IMR-90 (cell line): Measurements from ENCODE around the gene CLDN18. TPM values are rescaled to one million over a fixed set of nuclear protein-coding genes. Genes with fewer than 3 reads are reported as not detected.

ENCODE experiments used
- ATAC-seq: fragments of 200-7000 bp; cut with Tn5 transposase; 2 replicates; pipeline ENCODE4 v1.9.1; 2020; ENCODE audit warnings: low read depth, mild to moderate bottlenecking, moderate library complexity
- BruUV-seq: library from RNA; stranded (reverse); fragments of 400-500 nt; replicated peaks from 2 replicates; lab custom pipeline; 2021; lab: Mats Ljungman, UMichigan
- CTCF ChIA-PET: fragments of 300-600 bp; formaldehyde crosslinking; extraction: SDS; loops from one replicate; lab custom pipeline; 2021; ENCODE audit warnings: antibody characterized with exemption; lab: Yijun Ruan, JAX
- POLR2A ChIA-PET: fragments of 300-600 bp; sonication (Branson Sonifier 250); formaldehyde crosslinking; loops from one replicate; lab custom pipeline; 2022; ENCODE audit warnings: antibody characterized with exemption; ENCODE audit not compliant: unreplicated experiment; lab: Charles Lee
- DNase-seq: peaks from one replicate; pipeline ENCODE4 v3.0.0; 2013
- H2AFZ ChIP-seq: replicated peaks from 2 replicates; pipeline ENCODE3; 2013; ENCODE audit warnings: low read length, mild to moderate bottlenecking; ENCODE audit not compliant: poor library complexity
- H2AK5ac ChIP-seq: 2 replicates; pipeline ENCODE4 v1.6.1; 2013; ENCODE audit warnings: low read depth, low read length, inconsistent platforms
- H2AK9ac ChIP-seq: replicated peaks from 2 replicates; pipeline ENCODE3; 2013; ENCODE audit warnings: mild to moderate bottlenecking, low read depth, low read length, moderate library complexity; ENCODE audit not compliant: poor library complexity
- H2BK120ac ChIP-seq: 2 replicates; pipeline ENCODE4 v1.6.1; 2013; ENCODE audit warnings: low read depth, low read length, inconsistent platforms
- H2BK15ac ChIP-seq: 3 replicates; pipeline ENCODE4 v1.6.1; 2013; ENCODE audit warnings: low read depth, low read length, inconsistent platforms
- H2BK20ac ChIP-seq: 2 replicates; pipeline ENCODE4 v1.6.1; 2013; ENCODE audit warnings: low read depth, mild to moderate bottlenecking, inconsistent platforms, low read length, moderate library complexity
- H2BK5ac ChIP-seq: 2 replicates; pipeline ENCODE4 v1.6.1; 2013; ENCODE audit warnings: mild to moderate bottlenecking, low read depth, low read length, inconsistent platforms; ENCODE audit not compliant: poor library complexity, severe bottlenecking
- H3K14ac ChIP-seq: replicated peaks from 2 replicates; pipeline ENCODE4 v1.6.1; 2013; ENCODE audit warnings: low read depth, low read length, inconsistent platforms
- H3K18ac ChIP-seq: 2 replicates; pipeline ENCODE4 v1.6.1; 2013; ENCODE audit warnings: low read depth, low read length, control low read depth
- H3K23ac ChIP-seq: 2 replicates; pipeline ENCODE4 v1.6.1; 2013; ENCODE audit warnings: low read depth, low read length, inconsistent platforms
- H3K27ac ChIP-seq: 2 replicates; pipeline ENCODE4 v1.5.1; 2013; ENCODE audit warnings: mild to moderate bottlenecking, control low read depth, low read length; ENCODE audit not compliant: insufficient read depth
- H3K27me3 ChIP-seq: 2 replicates; pipeline ENCODE4 v1.6.1; 2013; ENCODE audit warnings: low read length; ENCODE audit not compliant: control insufficient read depth, insufficient read depth
- H3K36me3 ChIP-seq: 2 replicates; pipeline ENCODE4 v1.6.1; 2013; ENCODE audit warnings: low read length, mixed read lengths; ENCODE audit not compliant: control insufficient read depth, insufficient read depth
- H3K4ac ChIP-seq: 2 replicates; pipeline ENCODE4 v1.6.1; 2013; ENCODE audit warnings: low read depth, low read length, inconsistent platforms
- H3K4me1 ChIP-seq: 2 replicates; pipeline ENCODE4 v1.6.1; 2013; ENCODE audit warnings: low read length, mixed read lengths; ENCODE audit not compliant: control insufficient read depth, insufficient read depth
- H3K4me2 ChIP-seq: 2 replicates; pipeline ENCODE4 v1.6.1; 2013; ENCODE audit warnings: low read depth, mild to moderate bottlenecking, control low read depth, low read length, moderate library complexity
- H3K4me3 ChIP-seq: 2 replicates; pipeline ENCODE4 v1.5.1; 2013; ENCODE audit warnings: low read depth, mild to moderate bottlenecking, control low read depth, low read length, moderate library complexity; ENCODE audit not compliant: insufficient read depth
- H3K56ac ChIP-seq: 2 replicates; pipeline ENCODE4 v1.6.1; 2013; ENCODE audit warnings: low read length, inconsistent platforms; ENCODE audit not compliant: insufficient read depth; ENCODE audit errors: extremely low read depth
- H3K79me1 ChIP-seq, 2 experiments: 2 replicates each; pipeline ENCODE4 v1.6.1; 2013; ENCODE audit warnings: low read length in 2 of 2, inconsistent platforms in 1 of 2, low read depth in 1 of 2
- H3K9ac ChIP-seq: 2 replicates; pipeline ENCODE4 v1.6.1; 2013; ENCODE audit warnings: low read depth, low read length, control low read depth
- H3K9me1 ChIP-seq: 2 replicates; pipeline ENCODE4 v1.6.1; 2013; ENCODE audit warnings: low read length, inconsistent platforms; ENCODE audit not compliant: insufficient read depth
- H3K9me3 ChIP-seq: 2 replicates; pipeline ENCODE4 v1.6.1; 2013; ENCODE audit warnings: low read length; ENCODE audit not compliant: control insufficient read depth, insufficient read depth
- H4K20me1 ChIP-seq: 2 replicates; pipeline ENCODE4 v1.6.1; 2013; ENCODE audit warnings: low read length, inconsistent platforms; ENCODE audit not compliant: insufficient read depth
- H4K5ac ChIP-seq: 2 replicates; pipeline ENCODE4 v1.6.1; 2013; ENCODE audit warnings: mild to moderate bottlenecking, low read depth, low read length, control low read depth
- H4K8ac ChIP-seq, 2 experiments: 2 replicates each; pipeline ENCODE4 v1.6.1; 2013; ENCODE audit warnings: low read depth in 2 of 2, low read length in 2 of 2, control low read depth in 1 of 2, inconsistent platforms in 1 of 2
- H4K91ac ChIP-seq: 2 replicates; pipeline ENCODE4 v1.6.1; 2013; ENCODE audit warnings: low read depth, low read length, inconsistent platforms; ENCODE audit not compliant: insufficient read depth
- BHLHE40 ChIP-seq: fragments of 150-350 bp; IDR thresholded peaks from 2 replicates; pipeline ENCODE4 v1.6.1; 2016; ENCODE audit warnings: mild to moderate bottlenecking, low read depth, low read length
- CEBPB ChIP-seq: IDR thresholded peaks from 2 replicates; pipeline ENCODE4 v1.6.1; 2012; ENCODE audit warnings: low read depth, low read length, improper control_type of control experiment
- CHD1 ChIP-seq: IDR thresholded peaks from 2 replicates; pipeline ENCODE4 v1.6.1; 2012; ENCODE audit warnings: low read depth, low read length, improper control_type of control experiment
- CTCF ChIP-seq: conservative IDR thresholded peaks from 2 replicates; pipeline ENCODE4 v1.5.1; 2012; ENCODE audit warnings: mild to moderate bottlenecking, low read depth, low read length, improper control_type of control experiment
- ELK1 ChIP-seq: fragments of 150-350 bp; IDR thresholded peaks from 2 replicates; pipeline ENCODE4 v1.6.1; 2016; ENCODE audit warnings: low read depth, mild to moderate bottlenecking, low read length, moderate library complexity, borderline replicate concordance
- FOS ChIP-seq: fragments of 150-350 bp; IDR thresholded peaks from 2 replicates; pipeline ENCODE4 v1.6.1; 2016; ENCODE audit warnings: low read depth, low read length
- MAFK ChIP-seq: IDR thresholded peaks from 2 replicates; pipeline ENCODE4 v1.6.1; 2012; ENCODE audit warnings: low read depth, low read length, improper control_type of control experiment
- MAZ ChIP-seq: IDR thresholded peaks from 2 replicates; pipeline ENCODE4 v1.6.1; 2012; ENCODE audit warnings: low read depth, mild to moderate bottlenecking, low read length, improper control_type of control experiment, moderate library complexity, borderline replicate concordance
- MXI1 ChIP-seq: IDR thresholded peaks from 2 replicates; pipeline ENCODE4 v1.6.1; 2012; ENCODE audit warnings: low read depth, mild to moderate bottlenecking, low read length, moderate library complexity, borderline replicate concordance
- NFE2L2 ChIP-seq: fragments of 150-350 bp; IDR thresholded peaks from 2 replicates; pipeline ENCODE4 v1.6.1; 2016; ENCODE audit warnings: low read depth, mild to moderate bottlenecking, low read length
- POLR2A ChIP-seq: IDR thresholded peaks from 2 replicates; pipeline ENCODE4 v1.6.1; 2012; ENCODE audit warnings: mild to moderate bottlenecking, low read depth, low read length
- RAD21 ChIP-seq: IDR thresholded peaks from 2 replicates; pipeline ENCODE4 v1.6.1; 2012; ENCODE audit warnings: low read length, improper control_type of control experiment
- RCOR1 ChIP-seq: IDR thresholded peaks from 2 replicates; pipeline ENCODE4 v1.6.1; 2012; ENCODE audit warnings: mild to moderate bottlenecking, low read length, improper control_type of control experiment; ENCODE audit not compliant: insufficient replicate concordance
- RFX5 ChIP-seq: IDR thresholded peaks from 2 replicates; pipeline ENCODE4 v1.8.0; 2012; ENCODE audit warnings: low read depth, mild to moderate bottlenecking, low read length, moderate library complexity
- SMC3 ChIP-seq: fragments of 150-350 bp; IDR thresholded peaks from 2 replicates; pipeline ENCODE4 v1.6.1; 2016; ENCODE audit warnings: low read depth, mild to moderate bottlenecking, antibody characterized with exemption, low read length, moderate library complexity
- USF2 ChIP-seq: fragments of 150-350 bp; IDR thresholded peaks from 2 replicates; pipeline ENCODE4 v1.6.1; 2017; ENCODE audit warnings: mild to moderate bottlenecking, antibody characterized with exemption, low read length, low read depth
- WGBS, 2 experiments: methylation state at CpG; one replicate each; pipeline versions ENCODE4 v1.1.5 to v1.1.7; 2013; ENCODE audit warnings: missing lambda C conversion rate in 2 of 2; ENCODE audit not compliant: insufficient read length in 1 of 2; ENCODE audit errors: extremely low coverage in 2 of 2; 5-methylcytosine and 5-hydroxymethylcytosine counted together
- dilution Hi-C: fragments of 300-500 bp; cut with HindIII; formaldehyde crosslinking; loops from one replicate; pipeline ENCODE4 v1.14.3; 2018; ENCODE audit warnings: low sequenced_read_pairs; ENCODE audit not compliant: unreplicated experiment
- in situ Hi-C: fragments of 300-500 bp; cut with MboI; formaldehyde crosslinking; loops from 3 replicates; pipeline ENCODE4 v1.14.3; 2019; ENCODE audit warnings: low sequenced_read_pairs, inconsistent platforms, mixed read lengths
- intact Hi-C: fragments of 100-400 bp; cut with micrococcal nuclease; formaldehyde crosslinking; loops from 2 replicates; pipeline ENCODE4 v1.10.0; 2022
- polyA plus RNA-seq, 3 experiments: library from polyadenylated mRNA; depleted of rRNA; stranded (reverse); fragments of >200 nt; gene quantifications; 2 replicates each; pipeline ENCODE4 v1.2.3, GENCODE V29; 2012; ENCODE audit warnings: low replicate concordance in 1 of 3
- total RNA-seq: library from RNA; depleted of rRNA; stranded (reverse); fragments of >200 nt; gene quantifications from 2 replicates; pipeline ENCODE4 v1.2.3, GENCODE V29; 2012

CLDN18 gene
- total and polyA plus RNA-seq, 2 of the 4 experiments (the other 2 are of a cell fraction) = not detected

GRCh38 chr3:138068046-138068445, 58.1 kb downstream of the CLDN18 start:
- CTCF ChIA-PET = no interaction called here
- WGBS, 2 experiments = 80% methylated on average over 5 of the region's 8 CpGs; no CpG with 5 or more reads in 1 of the 2 experiments

More at GRCh38 chr3:138068046-138068445, 58.1 kb downstream of the CLDN18 start:
- DNase-seq = no peak
- Histone ChIP-seq H4K8ac (no peak overlapping the region), H2AFZ (no peak overlapping the region), H3K4me2 (no peak overlapping the region), H3K14ac (no peak overlapping the region), H3K56ac (no peak overlapping the region), H3K4ac (no peak overlapping the region), H3K36me3 (peaks cover 45% of the 10 kb centered on the region), H4K91ac (no peak overlapping the region), H3K27ac (no peak overlapping the region), H2BK20ac (no peak overlapping the region), H4K5ac (no peak overlapping the region), H2BK15ac (no peak overlapping the region), H2BK120ac (no peak overlapping the region), H3K9me3 (no peaks in the 10 kb centered on the region), H2AK5ac (no peak overlapping the region), H3K27me3 (no peaks in the 10 kb centered on the region), H3K23ac (no peak overlapping the region), H4K20me1 (peaks cover 9% of the 10 kb centered on the region; the same call in 1 of the 2 replicates), H3K9me1 (peaks cover 5% of the 10 kb centered on the region; the same call in 1 of the 2 replicates), H3K9ac (no peak overlapping the region), H2AK9ac (no peak overlapping the region), H3K4me1 (peaks cover 14% of the 10 kb centered on the region), H3K18ac (no peak overlapping the region), H2BK5ac (no peak overlapping the region), H3K4me3 (no peak overlapping the region), H3K79me1 (peaks cover 12 to 25% of the 10 kb centered on the region in 2 experiments)
- TF ChIP-seq CTCF (no peak), RCOR1 (no peak), BHLHE40 (no peak), CHD1 (no peak), MAZ (no peak), USF2 (no peak), RAD21 (no peak), MXI1 (no peak), SMC3 (no peak), CEBPB (no peak), NFE2L2 (no peak), POLR2A (no peak), RFX5 (no peak), MAFK (no peak), FOS (no peak), ELK1 (no peak)
- dilution Hi-C loops = no loop called here
- POLR2A ChIA-PET = no interaction called here
- no TSS peak for BruUV-seq
- in situ Hi-C loops = loop anchor here (5.0 to 10.0 kb wide), 2 partner anchors 49 to 857 kb away; partner anchors contain the start of gene DZIP1L
- ATAC-seq = no peak
- intact Hi-C loops = loop anchor here (1.0 to 10.0 kb wide), 6 partner anchors 51 to 359 kb away; partner anchors contain the start of genes DBR1 and MRAS
